Chondrocyte (in vitro differentiated cells): ENCODE measurements around the gene PACC1. TPM values are rescaled to one million over a fixed set of nuclear protein-coding genes. Genes with fewer than 3 reads are reported as not detected.

Source experiments
- DNase-seq: peaks from one replicate; pipeline ENCODE4 v3.0.0; 2021; ENCODE audit warnings: mixed read lengths, low spot score
- H3K27ac Mint-ChIP-seq: one replicate; pipeline ENCODE4 v1.8.0; 2021; ENCODE audit warnings: mild to moderate bottlenecking, moderate library complexity, mixed read lengths; ENCODE audit not compliant: unreplicated experiment
- H3K27me3 Mint-ChIP-seq: 2 replicates; pipeline ENCODE4 v1.8.0; 2021; ENCODE audit warnings: low read depth, mixed read lengths
- H3K36me3 Mint-ChIP-seq: 2 replicates; pipeline ENCODE4 v1.8.0; 2021; ENCODE audit warnings: low read depth, mixed read lengths
- H3K4me1 Mint-ChIP-seq: 2 replicates; pipeline ENCODE4 v1.8.0; 2021; ENCODE audit warnings: low read depth, mild to moderate bottlenecking, mixed read lengths
- H3K4me3 Mint-ChIP-seq: one replicate; pipeline ENCODE4 v1.8.0; 2021; ENCODE audit warnings: mild to moderate bottlenecking, moderate library complexity, mixed read lengths; ENCODE audit not compliant: unreplicated experiment
- H3K9me3 Mint-ChIP-seq: 2 replicates; pipeline ENCODE4 v1.8.0; 2021; ENCODE audit warnings: low read depth, mixed read lengths
- CTCF ChIP-seq: fragments of 200-600 bp; sonication (generic); IDR thresholded peaks from 2 replicates; pipeline ENCODE4 v1.5.0; 2021; ENCODE audit warnings: antibody characterized with exemption, mild to moderate bottlenecking, moderate library complexity
- total RNA-seq: library from RNA; stranded (reverse); gene quantifications from 3 replicates; pipeline ENCODE4 v1.2.1, GENCODE V29; 2021

Gene PACC1
- total RNA-seq, 1 donor from 2014 or later = 11.2 TPM

GRCh38 chr1:212428496-212428895 lies 13.8 kb upstream of the PACC1 start:
- H3K4me3 Mint-ChIP-seq = no peak overlapping the region
- no peak overlapping the region for H3K27ac Mint-ChIP-seq
- H3K9me3 Mint-ChIP-seq = no peaks in the 10 kb centered on the region
- no peak for TF ChIP-seq CTCF
- H3K4me1 Mint-ChIP-seq = peaks cover 16% of the 10 kb centered on the region
- DNase-seq = no peak
- no peaks in the 10 kb centered on the region for H3K36me3 Mint-ChIP-seq
- H3K27me3 Mint-ChIP-seq = peaks cover 4% of the 10 kb centered on the region

GRCh38 chr1:212423879-212424278 lies 9.2 kb upstream of the PACC1 start:
- no peaks in the 10 kb centered on the region for H3K4me1 Mint-ChIP-seq
- peaks cover 7% of the 10 kb centered on the region for H3K27me3 Mint-ChIP-seq
- no peaks in the 10 kb centered on the region for H3K9me3 Mint-ChIP-seq
- DNase-seq = no peak
- no peak overlapping the region for H3K4me3 Mint-ChIP-seq
- TF ChIP-seq CTCF = no peak
- H3K36me3 Mint-ChIP-seq = no peaks in the 10 kb centered on the region
- H3K27ac Mint-ChIP-seq = no peak overlapping the region

- H3K4me3 Mint-ChIP-seq = no peak overlapping the region
- no peak for TF ChIP-seq CTCF
- H3K4me1 Mint-ChIP-seq = no peaks in the 10 kb centered on the region
- H3K9me3 Mint-ChIP-seq = no peaks in the 10 kb centered on the region
- no peak for DNase-seq
- no peaks in the 10 kb centered on the region for H3K36me3 Mint-ChIP-seq
- no peak overlapping the region for H3K27ac Mint-ChIP-seq
- peaks cover 7% of the 10 kb centered on the region for H3K27me3 Mint-ChIP-seq
These were observed 6.5 kb upstream of the PACC1 start for GRCh38 chr1:212421165-212421564.

GRCh38 chr1:212415107-212415841 lies 588 bp upstream of the PACC1 start:
- Mint-ChIP-seq H3K4me1 (peaks cover 16% of the 10 kb centered on the region), H3K27me3 (no peaks in the 10 kb centered on the region), H3K36me3 (peaks cover under 1% of the 10 kb centered on the region), H3K27ac (no peak overlapping the region), H3K4me3 (peak overlapping the region; percentile 98), H3K9me3 (no peaks in the 10 kb centered on the region)
- DNase-seq = no peak
- no peak for TF ChIP-seq CTCF

- no peak for TF ChIP-seq CTCF
- Mint-ChIP-seq H3K27ac (peak overlapping the region; percentile 22), H3K36me3 (peaks cover 9% of the 10 kb centered on the region), H3K4me1 (peaks cover 16% of the 10 kb centered on the region), H3K27me3 (no peaks in the 10 kb centered on the region), H3K9me3 (no peaks in the 10 kb centered on the region), H3K4me3 (peak overlapping the region; percentile 98)
- DNase-seq = no peak
These were observed 771 bp downstream of the PACC1 start for GRCh38 chr1:212413902-212414327.
